ENCODE data around the gene BAMBI.
"Not testable (repeated sequence)": the region's sequence is repeated elsewhere in the genome, so short reads cannot be mapped to it uniquely, and the experiment has no call there.

BAMBI gene

GRCh38 chr10:28638392-28638791 is 38.9 kb upstream of the BAMBI start:
- no peak overlapping the region for H3K4me3 ChIP-seq (ENCODE audit: low read depth, low read length)
- no peak for DNase-seq (ENCODE audit: low read depth)
- no peak for TF ChIP-seq CTCF (IDR thresholded peaks at IDR 0.05; ENCODE audit: low read depth, low read length, missing control alignments)

- TF ChIP-seq CTCF (IDR thresholded peaks at IDR 0.05; ENCODE audit: low read depth, low read length, missing control alignments), result no peak
- no peak for DNase-seq (ENCODE audit: low read depth)
- no peak overlapping the region for H3K4me3 ChIP-seq (ENCODE audit: low read depth, low read length)
Observed at GRCh38 chr10:28640551-28640950, 36.8 kb upstream of the BAMBI start.

- no peak for TF ChIP-seq CTCF (IDR thresholded peaks at IDR 0.05; ENCODE audit: low read depth, low read length, missing control alignments)
- no peak overlapping the region for H3K4me3 ChIP-seq (ENCODE audit: low read depth, low read length)
- DNase-seq (ENCODE audit: low read depth), result no peak
Observed at GRCh38 chr10:28644647-28645046, 32.7 kb upstream of the BAMBI start.

- no peak for TF ChIP-seq CTCF (IDR thresholded peaks at IDR 0.05; ENCODE audit: low read depth, low read length, missing control alignments)
- H3K4me3 ChIP-seq (ENCODE audit: low read depth, low read length), result no peak overlapping the region
- no peak for DNase-seq (ENCODE audit: low read depth)
Observed at GRCh38 chr10:28652106-28652505, 25.2 kb upstream of the BAMBI start.

GRCh38 chr10:28652703-28653102 is 24.6 kb upstream of the BAMBI start:
- no peak for TF ChIP-seq CTCF (IDR thresholded peaks at IDR 0.05; ENCODE audit: low read depth, low read length, missing control alignments)
- DNase-seq (ENCODE audit: low read depth), result no peak
- H3K4me3 ChIP-seq (ENCODE audit: low read depth, low read length), result no peak overlapping the region

- H3K4me3 ChIP-seq (ENCODE audit: low read depth, low read length); DNase-seq (ENCODE audit: low read depth): not testable (repeated sequence)
Observed at GRCh38 chr10:28658824-28659223, 18.5 kb upstream of the BAMBI start.

- H3K4me3 ChIP-seq (ENCODE audit: low read depth, low read length), result no peak overlapping the region
- TF ChIP-seq CTCF (IDR thresholded peaks at IDR 0.05; ENCODE audit: low read depth, low read length, missing control alignments), result no peak
- DNase-seq (ENCODE audit: low read depth), result no peak
Observed at GRCh38 chr10:28661035-28661434, 16.3 kb upstream of the BAMBI start.
